Measurements from ENCODE around the gene PIK3R4.

PIK3R4 gene

DNA sequence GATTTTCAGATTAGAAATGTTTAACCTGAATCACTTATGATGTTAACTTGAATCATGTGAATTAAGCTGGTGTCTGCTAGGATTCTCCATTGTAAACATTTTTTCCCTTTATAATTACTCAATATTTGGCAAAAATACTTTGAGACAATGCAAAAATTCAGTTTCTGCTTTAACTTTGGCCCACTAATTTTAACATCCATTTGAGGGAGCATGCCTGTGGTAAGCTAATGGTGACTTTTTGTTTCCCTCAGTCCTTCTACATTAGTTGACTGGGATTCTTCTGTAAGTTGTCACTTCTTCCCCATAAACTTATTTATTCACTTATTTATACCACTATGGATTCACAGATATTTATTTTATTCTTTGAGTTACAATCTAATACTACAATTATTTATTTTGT is 59.3 kb downstream of the PIK3R4 start:
- no peak for DNase-seq

DNA sequence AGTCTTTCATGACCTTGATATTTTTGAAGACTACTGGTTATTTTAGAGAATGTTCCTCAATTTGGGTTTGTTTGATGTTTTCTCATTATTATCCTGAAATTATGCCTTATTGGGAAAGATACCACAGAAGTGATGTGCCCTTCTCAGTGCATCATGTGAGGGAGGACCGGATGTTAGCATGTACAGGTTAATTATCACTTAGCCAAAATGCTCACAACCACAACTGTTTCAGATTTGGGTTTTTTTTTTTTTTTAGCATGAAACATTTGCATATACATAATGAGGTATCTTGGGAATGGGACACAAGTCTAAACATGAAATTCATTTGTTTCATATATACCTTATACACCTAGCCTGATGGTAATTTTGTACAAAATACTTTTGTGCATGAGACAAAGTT is 59.8 kb downstream of the PIK3R4 start:
- no peak for DNase-seq

DNA sequence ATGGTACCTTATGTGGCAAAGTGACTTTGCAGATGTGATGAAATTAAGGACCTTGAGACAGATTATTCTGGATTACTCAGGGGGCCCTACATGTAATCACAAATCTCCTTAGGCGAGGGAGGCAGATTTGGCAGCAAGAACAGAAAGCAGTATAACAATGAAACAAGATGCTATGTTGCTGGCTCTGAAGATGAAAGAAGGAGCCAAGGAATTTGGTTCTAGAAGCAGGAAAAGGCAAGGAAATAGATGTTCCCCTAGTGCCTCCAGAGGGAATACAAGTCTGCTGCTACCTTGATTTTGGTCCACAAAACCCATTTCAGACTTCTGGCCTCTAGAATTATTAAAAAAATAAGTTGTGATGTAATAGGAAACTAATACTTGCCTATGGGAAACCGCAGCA is 64.5 kb downstream of the PIK3R4 start:
- no peak for DNase-seq

DNA sequence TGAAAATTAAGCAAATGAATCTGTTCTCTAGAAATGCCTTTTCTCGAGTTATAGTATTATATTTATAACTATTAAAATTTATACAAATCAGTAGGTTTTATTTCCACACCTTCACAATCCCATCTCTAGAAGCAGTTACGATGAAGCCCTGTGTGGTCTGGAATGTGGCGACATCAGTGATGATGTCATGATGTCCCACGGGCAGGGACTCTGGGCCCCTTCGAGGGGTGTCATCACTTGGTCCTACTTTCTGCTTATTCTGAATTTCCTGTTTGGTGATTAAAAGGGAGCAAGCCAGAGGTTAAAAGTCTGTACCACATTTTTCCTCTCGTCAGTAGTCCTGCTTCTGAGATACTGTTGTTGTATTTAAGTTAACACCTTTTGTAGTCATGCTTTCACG is 67.4 kb downstream of the PIK3R4 start:
- no peak for DNase-seq

DNA sequence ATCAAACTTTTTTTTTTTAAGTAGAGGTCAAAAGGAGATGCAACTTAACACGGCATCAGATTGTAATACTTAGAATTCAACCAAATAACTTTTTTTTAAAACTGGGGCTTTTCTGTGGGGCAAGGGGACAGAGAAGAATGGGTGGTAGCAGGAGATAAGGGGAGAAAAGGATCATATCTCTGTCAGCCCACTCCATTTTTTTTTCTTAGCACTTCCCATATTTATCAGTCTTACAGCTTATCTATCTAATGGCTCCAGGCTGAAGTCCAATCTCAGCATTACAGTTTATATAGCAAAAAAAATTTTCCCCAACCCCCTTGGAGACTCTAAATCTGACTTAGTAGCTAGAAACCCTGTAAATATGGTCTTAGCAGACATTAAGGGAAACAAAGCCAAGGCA is 69.3 kb downstream of the PIK3R4 start:
- no peak for DNase-seq

DNA sequence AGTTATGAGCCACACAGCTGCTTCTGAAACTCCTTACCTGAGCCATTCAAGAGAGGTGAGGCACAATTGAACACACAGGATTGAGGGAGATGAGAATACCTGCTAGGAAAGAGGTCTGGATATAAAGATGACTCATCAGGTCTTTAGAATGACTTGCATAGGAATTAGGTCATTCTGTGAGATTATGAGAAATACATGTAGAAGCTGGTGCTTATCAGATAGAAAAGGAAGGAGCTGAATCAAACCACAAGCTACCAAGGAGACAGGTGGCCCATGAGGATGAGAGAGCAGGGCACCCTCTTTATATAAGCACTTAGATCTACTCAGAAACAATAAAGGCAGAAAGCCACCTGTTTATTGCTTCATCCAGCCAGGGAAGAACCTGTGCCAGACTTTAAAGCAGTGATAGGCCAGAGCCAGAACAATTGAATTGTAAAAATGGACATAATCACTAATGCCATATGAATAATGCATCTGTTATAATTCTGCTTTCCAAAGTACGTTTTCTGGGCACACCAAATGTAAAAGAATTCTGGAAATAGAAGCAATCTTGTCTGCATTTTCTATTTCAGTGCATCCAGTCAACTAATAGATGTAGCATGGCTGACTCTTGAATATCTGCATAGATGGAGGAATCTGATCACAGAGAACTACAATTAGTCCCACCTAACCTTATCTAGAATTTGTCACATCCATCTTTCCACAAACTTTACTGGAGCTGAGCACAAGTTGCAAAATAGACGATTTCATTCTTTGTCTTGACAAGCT is 74.9 kb downstream of the PIK3R4 start:
- no peak for DNase-seq

DNA sequence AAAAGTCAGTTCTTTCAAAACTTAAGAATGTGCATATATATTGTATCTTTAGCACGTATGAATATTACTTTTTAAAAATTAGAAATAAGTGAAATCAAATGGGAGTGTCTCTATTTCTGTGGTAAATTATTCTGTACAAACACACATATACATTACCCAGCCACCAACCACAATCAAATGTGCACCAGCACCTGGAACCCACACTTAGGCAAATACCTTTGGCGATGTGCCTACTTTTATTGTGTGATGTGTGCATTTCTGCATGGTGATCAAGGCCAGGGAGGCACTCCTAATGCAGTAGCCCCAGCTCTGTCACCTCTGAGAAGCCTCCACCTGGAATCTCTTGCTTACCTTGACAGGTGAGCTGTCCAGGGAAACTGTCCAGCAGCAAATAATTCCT is 76.9 kb downstream of the PIK3R4 start:
- DNase-seq = no peak

DNA sequence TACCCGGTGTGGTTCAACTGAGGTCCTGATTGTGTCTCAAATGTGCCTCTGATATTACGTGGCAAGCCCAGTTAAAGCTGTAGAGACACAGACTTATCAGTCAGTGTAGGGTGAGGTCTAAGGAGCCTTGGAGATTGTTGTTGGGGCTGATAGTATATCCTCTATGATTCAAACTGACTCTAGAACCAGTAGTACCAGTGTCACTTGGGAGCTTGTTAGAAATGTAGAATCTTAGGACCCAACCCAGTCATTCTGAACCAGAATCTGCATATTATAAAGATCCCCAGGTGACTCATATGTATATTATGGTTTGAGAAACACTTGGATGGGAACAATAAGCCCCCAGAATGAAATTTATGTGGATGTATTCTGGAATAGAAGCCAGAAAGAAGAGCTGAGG is 83.5 kb downstream of the PIK3R4 start:
- no peak for DNase-seq

DNA sequence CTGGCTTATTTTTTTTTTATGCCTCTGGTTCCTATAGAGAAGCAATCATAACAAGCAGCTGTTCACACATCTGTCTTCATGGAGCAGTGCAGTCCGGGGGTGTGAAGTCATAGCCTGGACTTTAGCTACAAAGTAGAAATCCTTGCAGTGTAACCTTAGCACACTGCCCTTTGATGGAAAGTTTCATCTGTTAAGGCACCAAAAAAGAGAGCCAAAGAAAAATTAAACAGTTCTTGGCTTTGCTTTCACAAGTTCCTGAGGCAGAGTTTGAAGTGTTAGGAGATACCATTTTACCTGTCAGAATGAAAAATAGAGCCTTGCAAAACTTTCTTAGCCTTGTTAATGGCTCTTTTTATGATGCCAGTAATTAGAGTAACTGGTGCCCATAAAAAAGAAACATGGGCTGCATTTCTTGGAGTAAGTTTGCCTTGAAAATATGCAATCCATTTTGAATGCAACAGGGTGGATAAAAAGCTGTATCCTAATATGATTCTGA is 84.1 kb downstream of the PIK3R4 start:
- DNase-seq = no peak

DNA sequence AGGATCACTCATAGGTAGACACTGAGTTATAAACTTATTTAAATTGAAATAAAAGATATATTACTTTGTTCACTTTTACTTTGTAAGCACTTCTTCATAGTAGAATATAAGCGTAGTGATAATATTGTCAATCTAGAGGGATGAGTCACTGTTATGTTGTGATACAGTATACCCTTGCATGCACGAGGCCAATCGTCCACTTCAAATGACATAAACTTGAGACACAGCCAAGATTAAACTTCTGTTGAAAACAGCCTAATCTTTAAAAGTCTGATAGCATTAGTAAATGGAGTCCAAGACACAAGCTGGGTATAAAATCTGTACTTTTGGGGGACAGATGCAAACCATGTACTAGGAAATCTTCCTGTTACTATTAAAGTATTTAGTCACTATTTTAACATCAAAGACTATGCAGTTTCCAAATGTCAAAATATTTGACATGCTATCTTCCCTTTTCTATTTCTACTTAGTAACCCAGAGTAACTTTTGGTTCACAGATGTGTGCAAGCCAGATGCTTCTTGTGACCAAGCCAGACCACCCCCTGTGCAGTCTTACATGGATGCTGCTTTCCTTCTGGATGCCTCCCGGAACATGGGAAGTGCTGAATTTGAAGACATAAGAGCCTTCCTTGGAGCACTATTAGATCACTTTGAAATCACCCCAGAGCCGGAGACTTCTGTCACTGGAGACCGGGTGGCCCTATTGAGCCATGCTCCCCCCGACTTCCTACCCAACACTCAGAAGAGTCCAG is 85.3 kb downstream of the PIK3R4 start:
- DNase-seq = no peak

DNA sequence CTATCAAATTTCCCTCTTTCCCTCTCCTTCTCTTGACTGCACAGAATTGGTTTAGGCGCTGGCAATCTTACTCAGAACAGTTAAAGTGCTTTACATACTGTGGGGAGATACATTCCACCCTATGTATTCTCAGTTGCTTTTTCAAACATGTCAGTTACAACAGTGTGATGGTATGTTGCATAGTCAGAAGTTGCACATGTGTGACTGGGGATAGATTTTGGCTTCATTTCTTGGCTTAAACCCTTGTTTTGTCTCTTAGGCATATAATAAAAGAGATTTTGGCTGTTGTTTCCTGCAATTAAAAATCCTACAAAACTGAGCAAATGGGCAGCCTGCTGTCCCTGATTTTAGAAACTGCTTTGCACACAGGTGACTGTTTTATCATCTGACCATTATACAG is 86.7 kb downstream of the PIK3R4 start:
- DNase-seq = no peak

DNA sequence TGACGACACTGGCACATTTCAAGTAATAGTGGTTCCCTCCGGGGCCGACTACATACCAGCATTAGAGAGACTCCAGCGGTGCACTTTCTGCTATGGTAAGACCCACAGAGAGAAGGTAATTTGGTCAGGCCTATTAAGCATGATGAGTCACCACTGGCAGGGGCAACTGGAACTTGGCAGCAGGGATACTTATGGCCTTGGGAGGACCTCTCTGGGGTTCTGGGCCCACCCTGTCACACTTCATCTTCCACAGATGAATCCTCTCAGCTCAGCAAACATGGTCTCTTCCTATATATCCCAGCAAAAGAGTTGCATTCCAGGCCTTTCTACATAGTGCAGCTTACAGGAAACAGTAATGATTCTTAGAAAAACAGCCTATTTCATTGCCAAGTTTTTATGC is 88.0 kb downstream of the PIK3R4 start:
- no peak for DNase-seq

DNA sequence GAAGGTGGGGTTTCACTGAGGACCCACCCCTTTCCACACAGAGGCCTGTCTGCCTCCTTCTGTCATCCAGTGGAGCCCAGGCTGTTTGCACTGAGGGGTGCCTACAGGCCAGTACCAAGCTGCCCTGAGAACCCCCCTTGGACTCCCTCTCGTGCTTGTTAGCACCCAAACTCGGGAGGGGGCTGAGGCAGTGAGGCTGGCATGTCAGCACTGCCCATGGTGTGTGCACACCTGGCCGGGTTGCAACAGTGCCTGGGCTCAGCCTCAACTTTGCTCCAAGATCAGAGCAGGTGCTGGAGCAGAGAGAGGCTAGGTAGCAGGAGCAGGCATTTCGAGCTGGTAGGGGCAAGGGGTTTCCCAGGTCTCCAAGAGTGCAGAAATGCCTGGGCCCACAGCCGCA is 90.0 kb downstream of the PIK3R4 start:
- no peak for DNase-seq

DNA sequence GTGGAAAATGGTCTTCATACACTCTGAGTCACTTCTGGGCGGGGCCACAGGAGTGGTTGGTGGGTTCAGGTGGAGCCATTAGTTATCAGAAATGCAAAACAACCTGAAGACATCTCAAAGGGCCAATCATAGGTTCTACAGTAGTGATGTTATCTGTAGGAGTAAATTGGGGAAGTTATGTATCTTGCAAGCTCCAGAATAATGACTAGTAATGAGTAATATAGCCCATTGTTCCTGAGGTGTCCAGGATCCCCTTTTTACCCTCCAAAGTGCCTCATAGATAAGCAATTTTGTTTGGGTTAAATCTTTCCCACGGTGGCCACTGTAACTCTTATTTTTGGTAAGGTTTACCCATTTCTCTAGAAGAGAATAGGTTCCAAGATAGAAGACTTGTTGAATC is 91.7 kb downstream of the PIK3R4 start:
- DNase-seq = no peak

DNA sequence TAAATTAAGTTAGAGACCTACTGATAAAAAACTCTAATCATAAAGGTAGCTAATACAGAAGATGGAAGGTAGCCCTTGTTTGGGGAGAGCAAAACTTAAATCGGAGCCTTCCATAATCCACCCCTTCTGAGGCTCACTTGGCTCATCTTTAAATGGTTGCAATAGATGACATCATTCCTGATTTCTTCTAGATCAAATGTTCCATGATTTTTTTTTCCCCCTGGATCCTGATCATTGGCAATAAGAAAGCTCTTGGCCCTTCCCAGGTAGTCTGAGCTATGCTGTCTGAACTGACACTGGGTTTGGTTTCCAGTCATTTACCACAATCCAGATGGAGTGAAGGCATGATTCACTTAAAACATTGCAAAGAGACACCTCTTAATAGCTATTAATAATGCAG is 92.5 kb downstream of the PIK3R4 start:
- no peak for DNase-seq

DNA sequence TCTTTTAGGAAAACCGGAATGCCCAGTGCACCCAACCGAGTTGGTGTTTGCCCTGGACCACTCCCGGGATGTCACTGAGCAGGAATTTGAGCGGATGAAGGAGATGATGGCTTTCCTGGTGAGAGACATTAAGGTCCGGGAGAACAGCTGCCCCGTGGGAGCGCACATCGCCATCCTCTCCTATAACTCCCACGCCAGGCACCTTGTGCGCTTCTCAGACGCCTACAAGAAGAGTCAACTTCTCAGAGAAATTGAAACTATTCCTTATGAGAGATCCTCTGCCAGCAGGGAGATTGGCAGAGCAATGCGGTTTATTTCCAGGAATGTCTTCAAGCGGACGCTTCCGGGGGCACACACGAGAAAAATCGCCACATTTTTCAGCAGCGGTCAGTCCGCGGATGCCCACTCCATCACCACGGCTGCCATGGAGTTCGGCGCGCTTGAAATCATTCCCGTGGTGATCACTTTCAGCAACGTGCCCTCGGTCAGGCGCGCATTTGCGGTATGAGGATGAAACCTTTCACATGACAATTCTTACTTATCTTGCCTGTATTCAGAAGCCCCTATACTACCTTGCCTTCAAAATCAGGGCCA is 97.5 kb downstream of the PIK3R4 start:
- DNase-seq = no peak

DNA sequence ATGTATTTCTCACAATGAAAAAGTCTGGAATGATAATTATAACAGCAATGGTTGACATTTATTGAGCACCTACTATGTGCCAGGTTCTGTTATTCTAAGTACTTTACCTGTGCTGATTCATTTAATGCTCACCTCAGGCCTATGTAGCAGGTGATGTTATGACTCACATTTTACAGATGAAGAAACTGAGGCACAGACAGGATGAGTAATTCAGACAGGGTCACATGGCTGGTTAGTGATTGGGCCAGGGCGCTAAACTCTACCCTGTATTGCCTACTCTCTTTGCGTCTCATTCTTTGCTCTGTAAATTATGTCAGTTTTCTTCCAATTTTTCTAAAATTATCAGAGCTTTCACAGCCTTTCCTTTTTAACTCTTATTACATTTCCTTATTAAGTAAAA is 98.3 kb downstream of the PIK3R4 start:
- no peak for DNase-seq

DNA sequence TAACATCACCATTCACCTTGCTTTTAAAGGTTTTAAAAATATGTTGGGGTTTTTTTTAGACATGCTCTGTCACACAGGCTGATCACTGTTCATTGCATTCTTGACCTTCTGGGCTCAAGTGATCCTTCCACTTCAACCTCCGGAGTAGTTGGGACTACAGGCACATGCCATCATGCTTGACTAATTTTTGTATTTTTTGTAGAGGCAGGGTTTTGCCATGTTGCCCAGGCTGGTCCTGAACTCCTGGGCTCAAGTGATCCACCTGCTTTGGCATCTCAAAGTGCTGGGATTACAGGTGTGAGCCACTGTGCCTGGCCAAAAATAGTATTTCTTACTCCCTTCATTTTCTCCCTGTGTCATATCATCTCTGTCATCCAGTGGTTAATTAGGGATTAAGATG is 101.4 kb downstream of the PIK3R4 start:
- DNase-seq = no peak

DNA sequence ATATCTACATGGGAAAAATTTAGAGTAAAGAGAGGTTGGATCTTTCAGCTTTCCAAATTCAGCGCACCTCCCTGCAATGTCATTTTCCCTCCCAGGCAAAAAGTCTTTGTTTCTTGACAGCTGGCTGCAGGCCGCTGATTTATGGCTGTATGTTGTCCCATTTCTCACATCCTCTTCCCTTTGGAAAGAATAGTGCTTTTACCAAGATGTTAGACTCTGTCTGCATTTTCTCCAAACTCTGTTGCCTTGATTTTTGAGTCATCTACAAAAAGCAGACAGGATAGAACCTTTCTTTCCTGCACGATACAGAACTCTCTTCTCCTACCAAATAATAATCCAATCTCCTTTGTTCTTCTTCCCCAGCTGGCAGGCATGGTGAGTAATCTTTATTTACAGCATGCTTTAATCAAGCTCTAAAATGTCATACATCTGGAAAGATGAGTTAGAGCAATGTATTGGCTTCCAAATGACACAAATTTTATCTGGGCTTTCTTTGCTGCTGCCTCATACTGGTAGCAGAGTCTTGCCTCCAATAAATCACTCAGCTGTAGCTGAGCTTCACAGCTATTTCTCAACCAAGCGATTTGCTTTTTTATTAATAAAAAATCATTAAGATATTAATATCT is 101.9 kb downstream of the PIK3R4 start:
- DNase-seq = no peak

DNA sequence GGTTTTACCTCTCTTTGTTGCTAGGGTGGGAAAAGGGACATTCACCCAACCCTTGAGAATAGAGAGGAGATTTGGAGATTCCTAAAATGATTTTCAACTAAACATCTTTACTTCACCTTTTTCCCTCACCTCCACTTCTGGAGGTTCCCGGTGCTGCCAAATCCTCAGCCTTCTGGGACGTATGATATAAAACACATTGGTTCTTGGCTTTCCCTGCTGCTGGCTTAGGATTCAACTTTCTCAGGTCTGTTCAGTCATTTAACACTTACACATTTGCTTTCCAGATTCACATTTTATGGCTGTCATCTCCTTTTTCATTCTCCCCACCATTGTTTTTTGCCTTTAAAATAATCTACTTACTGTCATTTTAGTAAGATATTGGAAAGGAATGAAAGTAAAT is 106.6 kb downstream of the PIK3R4 start:
- no peak for DNase-seq

DNA sequence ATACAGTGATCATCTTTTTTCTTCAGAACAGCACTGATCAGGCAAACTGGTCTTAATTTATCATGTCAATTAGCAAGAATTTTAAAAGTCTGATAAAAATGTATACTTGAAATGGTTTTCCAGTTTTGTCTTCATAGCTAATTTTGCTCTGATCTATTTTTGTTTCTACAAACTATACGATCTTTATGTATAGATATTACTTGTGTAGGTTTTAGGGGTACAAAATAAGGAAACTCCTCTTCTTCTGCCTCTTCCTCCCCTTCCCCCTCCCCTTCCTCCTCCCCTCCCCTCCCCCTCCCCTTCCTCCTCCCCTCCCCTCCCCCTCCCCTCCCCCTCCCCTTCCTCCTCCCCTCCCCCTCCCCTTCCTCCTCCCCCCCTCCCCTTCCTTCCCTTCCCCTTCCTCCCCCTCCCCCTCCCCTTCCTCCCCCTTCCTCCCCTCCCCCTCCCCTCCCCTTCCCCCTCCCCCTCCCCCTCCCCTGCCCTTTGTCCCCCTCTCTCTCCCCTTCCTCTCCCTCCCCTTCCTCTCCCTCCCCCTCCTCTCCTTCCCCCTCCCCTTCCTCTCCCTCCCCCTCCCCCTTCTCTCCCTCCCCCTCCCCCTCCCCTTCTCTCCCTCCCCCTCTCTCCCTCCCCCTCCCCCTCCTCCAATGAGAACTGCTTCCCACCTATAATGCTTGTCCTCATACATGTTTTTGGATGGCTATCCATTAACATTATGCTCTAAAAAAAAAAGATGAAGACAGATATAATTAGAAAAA is 110.0 kb downstream of the PIK3R4 start:
- DNase-seq = no peak

DNA sequence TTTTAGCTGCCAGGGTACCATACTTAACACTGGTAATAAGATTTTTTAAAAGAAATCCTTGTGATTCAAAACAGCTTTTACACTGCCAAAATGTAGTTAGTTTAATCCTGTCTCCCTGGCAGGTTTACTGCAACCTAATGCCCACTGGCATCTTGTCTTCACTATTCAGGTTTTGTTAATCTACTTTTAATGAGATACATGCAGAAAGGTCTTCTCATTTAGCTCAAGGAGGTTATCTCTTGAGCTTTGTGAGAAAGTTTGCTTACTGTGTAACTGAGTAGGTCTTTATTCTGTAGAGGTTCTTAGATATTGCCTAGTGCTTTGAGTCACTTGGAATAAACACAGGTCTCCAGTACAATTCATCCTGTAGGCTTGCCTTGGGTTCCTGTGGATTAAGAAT is 110.7 kb downstream of the PIK3R4 start:
- DNase-seq = no peak

DNA sequence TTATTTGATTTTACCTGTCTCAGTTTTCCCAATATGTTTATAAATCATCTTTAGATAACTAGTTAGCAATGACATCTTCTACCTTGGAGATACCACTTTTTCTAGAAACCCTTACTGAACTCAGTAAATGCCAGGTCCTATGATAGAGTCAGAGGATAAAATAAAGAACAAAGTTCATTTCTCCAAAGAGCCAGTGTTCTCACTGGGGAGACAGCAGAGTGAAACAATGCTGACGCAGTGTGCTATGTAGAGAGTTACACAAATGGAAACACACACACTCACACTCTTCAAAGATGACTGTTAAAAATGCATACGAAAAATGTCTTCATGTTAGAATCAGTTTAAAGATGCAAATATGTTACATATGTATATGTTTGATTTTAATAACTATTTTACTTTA is 111.3 kb downstream of the PIK3R4 start:
- DNase-seq = no peak
